ENCODE data around the gene COG4. TPM values are rescaled to one million over a fixed set of nuclear protein-coding genes. Genes with fewer than 3 reads are reported as not detected.

COG4 gene
- total RNA-seq, 1 experiment from 2014 or later: 54.2 TPM

- peak; percentile 51 for TF ChIP-seq RAD21 (IDR thresholded peaks at IDR 0.05; ENCODE audit: low read depth)
- no peak for TF ChIP-seq ATF3 (IDR thresholded peaks at IDR 0.05)
- no peak for TF ChIP-seq ZBTB33 (IDR thresholded peaks at IDR 0.05; ENCODE audit: extremely low read depth, insufficient replicate concordance, low read length)
- H3K9me2 ChIP-seq (ENCODE audit: insufficient read depth): no peaks in the 10 kb centered on the region
- H3K9ac ChIP-seq (ENCODE audit: low read length): no peak overlapping the region
- intact Hi-C loops (cut with micrococcal nuclease): no loop called here
- H3K36me3 ChIP-seq (ENCODE audit: control insufficient read depth in 1 of 2, insufficient read depth in 2 of 2, low read length in 2 of 2): no peaks in the 10 kb centered on the region
- CTCF ChIA-PET: no interaction called here
- BruUV-seq (replicated peaks): no TSS peak
- no peaks in the 10 kb centered on the region for H3K9me3 ChIP-seq (ENCODE audit: control insufficient read depth in 1 of 2, insufficient read depth in 1 of 2, low read depth in 1 of 2, low read length in 2 of 2)
- no peaks in the 10 kb centered on the region for H3K27me3 ChIP-seq (ENCODE audit: insufficient read depth, low read length)
- POLR2A ChIA-PET: no interaction called here
- H3K4me3 ChIP-seq (replicated peaks in 1 of 2; ENCODE audit: low read depth in 1 of 2, low read length in 2 of 2): no peak overlapping the region
- H3K27ac ChIP-seq (ENCODE audit: low read depth, low read length): no peak overlapping the region
- H3K4me2 ChIP-seq (ENCODE audit: low read length): no peak overlapping the region
- ATAC-seq: peak; percentile 33; the same call in 1 of the 2 replicates
- no peaks in the 10 kb centered on the region for H3K79me2 ChIP-seq (ENCODE audit: insufficient read depth, low read length)
- no peak overlapping the region for H2AFZ ChIP-seq (ENCODE audit: low read depth, low read length, poor library complexity, severe bottlenecking)
- RAD21 ChIA-PET (ENCODE audit: low non-redundant PET in 1 of 2, low total read pairs in 2 of 2, uncharacterized antibody in 2 of 2, unreplicated experiment in 2 of 2): no interaction called here
- DNase-seq (ENCODE audit: low read depth, low spot score): no peak
- no peaks in the 10 kb centered on the region for H3K4me1 ChIP-seq (ENCODE audit: control insufficient read depth in 1 of 2, insufficient read depth in 2 of 2, low read length in 2 of 2)
- H4K20me1 ChIP-seq (ENCODE audit: insufficient read depth): no peaks in the 10 kb centered on the region
Observed at GRCh38 chr16:70467113-70467512, 56.2 kb downstream of the COG4 start.

- Histone ChIP-seq H3K9me3 (ENCODE audit: control insufficient read depth in 1 of 2, insufficient read depth in 1 of 2, low read depth in 1 of 2, low read length in 2 of 2) (no peaks in the 10 kb centered on the region), H3K9ac (ENCODE audit: low read length) (no peak overlapping the region), H4K20me1 (ENCODE audit: insufficient read depth) (no peaks in the 10 kb centered on the region), H3K27me3 (ENCODE audit: insufficient read depth, low read length) (no peaks in the 10 kb centered on the region), H3K4me2 (ENCODE audit: low read length) (no peak overlapping the region), H3K4me3 (replicated peaks in 1 of 2; ENCODE audit: low read depth in 1 of 2, low read length in 2 of 2) (no peak overlapping the region), H3K36me3 (ENCODE audit: control insufficient read depth in 1 of 2, insufficient read depth in 2 of 2, low read length in 2 of 2) (no peaks in the 10 kb centered on the region), H3K27ac (ENCODE audit: low read depth, low read length) (no peak overlapping the region), H3K79me2 (ENCODE audit: insufficient read depth, low read length) (no peaks in the 10 kb centered on the region), H3K4me1 (ENCODE audit: control insufficient read depth in 1 of 2, insufficient read depth in 2 of 2, low read length in 2 of 2) (no peaks in the 10 kb centered on the region), H2AFZ (ENCODE audit: low read depth, low read length, poor library complexity, severe bottlenecking) (no peak overlapping the region), H3K9me2 (ENCODE audit: insufficient read depth) (no peaks in the 10 kb centered on the region)
- RAD21 ChIA-PET (ENCODE audit: low non-redundant PET in 1 of 2, low total read pairs in 2 of 2, uncharacterized antibody in 2 of 2, unreplicated experiment in 2 of 2): no interaction called here
- ATAC-seq: no peak
- POLR2A ChIA-PET: no interaction called here
- no TSS peak for BruUV-seq (replicated peaks)
- intact Hi-C loops (cut with micrococcal nuclease): no loop called here
- CTCF ChIA-PET: no interaction called here
- DNase-seq (ENCODE audit: low read depth, low spot score): no peak
- TF ChIP-seq FOSL1 (IDR thresholded peaks at IDR 0.05; ENCODE audit: low read depth) (no peak), RAD21 (IDR thresholded peaks at IDR 0.05; ENCODE audit: low read depth) (no peak), REST (IDR thresholded peaks at IDR 0.05; ENCODE audit: low read depth) (no peak), TCF7L2 (IDR thresholded peaks at IDR 0.05; ENCODE audit: borderline replicate concordance, extremely low read depth, insufficient read depth, insufficient read length) (no peak), ZFX (IDR thresholded peaks at IDR 0.05) (no peak), JUND (IDR thresholded peaks at IDR 0.05) (no peak), SRF (IDR thresholded peaks at IDR 0.05; ENCODE audit: low read depth) (no peak), CEBPB (IDR thresholded peaks at IDR 0.05; ENCODE audit: low read depth) (no peak), EGR1 (IDR thresholded peaks at IDR 0.05; ENCODE audit: low read depth) (no peak), SIN3A (IDR thresholded peaks at IDR 0.05; ENCODE audit: low read depth) (no peak), ATF3 (IDR thresholded peaks at IDR 0.05) (no peak), POLR2A (IDR thresholded peaks at IDR 0.05; ENCODE audit: borderline replicate concordance, extremely low read depth, insufficient read depth, insufficient read length) (no peak), CTCF (IDR thresholded peaks at IDR 0.05 in 2 of 3, conservative IDR thresholded peaks at IDR 0.05 in 1 of 3; ENCODE audit: borderline replicate concordance in 1 of 3, insufficient read depth in 1 of 3, low read depth in 2 of 3, low read length in 2 of 3) (no peak)
Observed at GRCh38 chr16:70466805-70467076, 56.6 kb downstream of the COG4 start.
